Measurements from ENCODE around the gene FUT2.
A peak's percentile ranks its signal among the peaks of the same experiment; 100 is the strongest.
"Not testable (repeated sequence)": the region's sequence is repeated elsewhere in the genome, so short reads cannot be mapped to it uniquely, and the experiment has no call there.

The FUT2 gene

DNA sequence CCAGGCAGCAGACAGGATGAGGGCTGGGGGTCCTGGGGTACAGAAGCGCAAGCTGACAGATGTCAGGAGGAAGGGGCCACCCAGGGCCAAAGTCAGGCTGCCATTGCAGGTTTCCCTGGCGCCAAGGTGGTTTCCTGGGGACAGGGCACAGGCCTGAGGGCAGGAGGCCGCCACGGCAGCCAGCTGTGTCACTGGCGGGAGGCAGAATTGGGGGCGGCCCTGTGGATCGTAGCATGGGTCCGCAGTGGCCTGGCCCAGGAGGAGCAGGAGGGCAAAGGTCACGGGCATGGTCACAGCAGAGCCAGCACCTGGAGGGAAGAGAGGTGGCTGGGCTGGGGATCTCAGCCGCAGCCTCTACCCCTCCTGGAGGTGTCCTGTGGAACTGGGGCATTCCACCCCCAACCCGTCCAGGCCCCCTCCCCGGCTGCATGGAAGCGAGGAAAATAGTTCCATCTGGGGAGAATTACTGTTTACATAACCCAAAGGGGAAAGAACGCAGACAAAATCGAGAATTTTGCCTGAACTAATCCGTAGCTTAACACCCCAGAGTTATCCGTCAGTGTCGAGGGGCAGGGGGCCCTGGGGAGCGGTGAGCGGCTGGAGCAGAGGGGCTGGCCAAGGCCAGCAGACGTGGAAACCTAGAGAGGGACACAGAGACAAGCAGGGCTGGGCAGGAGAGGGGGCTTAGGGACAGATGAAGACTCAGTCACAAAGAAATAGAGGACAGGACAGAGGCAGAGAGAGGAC is 24.9 kb upstream of the FUT2 start:
- no peak for DNase-seq (ENCODE audit: low read depth)

DNA sequence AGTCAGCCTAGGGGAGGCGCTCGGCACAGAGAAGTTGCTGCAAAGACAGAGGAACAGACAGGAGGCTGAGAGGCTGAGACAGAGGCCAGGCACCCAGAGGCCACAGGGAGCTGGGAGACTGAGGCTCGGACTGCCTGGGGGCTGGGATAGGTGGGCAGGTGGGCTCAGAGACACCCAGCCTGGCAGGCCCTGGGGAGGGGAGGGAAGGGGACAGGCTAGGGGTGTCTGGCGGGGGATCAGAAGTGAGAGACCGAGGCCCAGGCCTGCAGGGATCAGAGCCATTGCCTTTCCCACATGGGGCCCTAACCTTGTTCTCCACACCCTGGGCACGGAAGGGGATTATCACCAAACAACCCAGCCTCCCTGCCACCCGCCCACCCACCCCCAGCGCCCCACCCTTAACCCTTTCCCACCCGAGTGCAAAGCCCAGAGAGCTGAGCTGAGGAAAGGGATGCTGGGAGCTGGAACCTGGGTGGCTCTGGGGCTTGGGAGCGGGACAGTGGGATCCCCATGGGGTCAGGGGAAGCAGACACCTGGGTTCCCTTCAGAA is 24.2 kb upstream of the FUT2 start:
- DNase-seq (ENCODE audit: low read depth), result no peak

DNA sequence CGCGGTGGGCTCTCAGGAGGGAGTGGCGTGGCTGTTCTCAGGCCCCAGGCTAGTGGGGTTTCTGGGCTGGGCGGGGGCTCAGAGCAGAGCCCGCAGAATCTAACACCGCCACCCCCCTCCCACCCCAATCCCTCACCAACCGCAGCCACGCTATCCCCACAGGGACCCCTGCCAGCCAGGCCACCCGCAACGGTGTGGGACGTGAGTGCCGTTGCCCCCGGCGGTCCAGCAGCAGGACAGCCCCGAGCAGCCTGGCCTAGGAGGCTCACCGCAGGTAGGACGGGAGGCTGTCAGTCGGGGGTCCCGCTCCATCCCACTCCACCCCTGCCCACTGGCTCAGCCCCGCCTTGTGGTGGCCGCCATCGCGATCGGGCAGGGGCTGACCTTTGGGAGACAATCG is 22.8 kb upstream of the FUT2 start, which contains the start of gene NTN5:
TSS of gene NTN5 (minus strand) at position 24 of the 400 bp plus-strand sequence. CDS start 2,031 bp downstream, outside the sequence.
- no peak for DNase-seq (ENCODE audit: low read depth)

DNA sequence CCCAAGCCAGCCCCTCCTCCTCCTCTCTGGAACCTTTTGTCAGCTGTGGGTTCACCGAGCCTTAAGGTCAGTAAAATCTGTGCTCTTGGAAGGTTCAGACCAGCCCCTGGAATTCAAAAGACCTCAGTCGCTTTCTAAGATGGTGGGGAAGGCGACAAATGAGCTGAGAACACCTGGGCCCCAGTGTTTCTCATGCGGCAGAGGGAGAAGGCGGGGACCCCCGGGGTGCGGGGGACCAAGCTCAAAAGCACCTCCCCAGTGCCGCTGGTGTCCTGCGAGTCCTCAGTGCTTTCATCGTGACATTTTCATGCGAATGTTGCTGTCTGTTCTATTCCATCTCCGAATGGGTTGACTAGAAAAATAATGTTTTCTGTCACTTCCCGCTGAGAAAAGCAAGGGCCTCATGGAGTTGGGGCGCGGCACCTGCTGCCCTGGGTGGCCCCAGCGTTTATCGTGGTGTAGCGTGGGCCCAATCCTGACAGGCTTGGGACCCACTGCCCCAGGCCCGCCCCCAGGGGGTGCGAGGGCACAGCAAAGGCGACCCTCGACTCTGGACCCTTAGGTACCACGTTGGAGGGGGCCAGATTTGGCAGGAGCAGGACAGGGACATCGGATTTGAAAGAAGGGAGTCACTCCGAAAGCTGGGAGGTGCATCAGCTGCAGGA is 22.2 kb upstream of the FUT2 start:
- no peak for DNase-seq (ENCODE audit: low read depth)

DNA sequence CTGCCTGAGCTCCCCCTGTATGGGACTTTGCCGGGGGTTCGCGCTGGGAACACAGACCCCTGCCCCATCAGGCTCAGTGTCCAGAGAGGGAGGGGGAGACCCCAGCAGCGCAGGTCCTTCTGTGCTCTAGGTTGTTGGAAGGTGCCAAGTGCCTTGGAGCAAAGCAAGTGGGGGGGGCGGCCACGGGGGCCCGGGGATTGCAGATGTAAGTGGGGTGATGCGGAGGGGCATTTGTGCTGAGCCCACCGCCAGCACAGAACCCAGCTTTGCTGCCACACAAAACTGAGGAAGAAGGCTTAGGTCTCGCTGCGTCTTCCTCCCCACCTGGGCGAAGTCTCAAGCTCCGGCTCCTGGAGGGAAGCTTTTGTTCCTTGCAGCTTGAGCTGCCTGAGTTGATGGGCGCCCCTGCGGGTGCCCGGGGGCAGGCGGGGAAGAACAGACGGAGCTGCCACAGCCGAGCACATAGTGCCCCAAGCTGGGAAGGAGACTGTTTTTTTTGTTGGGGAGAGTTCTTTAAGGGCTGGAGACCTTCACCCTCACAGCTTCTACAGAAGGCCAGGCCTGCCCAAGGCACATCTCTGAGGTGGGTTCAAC is 21.5 kb upstream of the FUT2 start:
- DNase-seq (ENCODE audit: low read depth), result no peak

DNA sequence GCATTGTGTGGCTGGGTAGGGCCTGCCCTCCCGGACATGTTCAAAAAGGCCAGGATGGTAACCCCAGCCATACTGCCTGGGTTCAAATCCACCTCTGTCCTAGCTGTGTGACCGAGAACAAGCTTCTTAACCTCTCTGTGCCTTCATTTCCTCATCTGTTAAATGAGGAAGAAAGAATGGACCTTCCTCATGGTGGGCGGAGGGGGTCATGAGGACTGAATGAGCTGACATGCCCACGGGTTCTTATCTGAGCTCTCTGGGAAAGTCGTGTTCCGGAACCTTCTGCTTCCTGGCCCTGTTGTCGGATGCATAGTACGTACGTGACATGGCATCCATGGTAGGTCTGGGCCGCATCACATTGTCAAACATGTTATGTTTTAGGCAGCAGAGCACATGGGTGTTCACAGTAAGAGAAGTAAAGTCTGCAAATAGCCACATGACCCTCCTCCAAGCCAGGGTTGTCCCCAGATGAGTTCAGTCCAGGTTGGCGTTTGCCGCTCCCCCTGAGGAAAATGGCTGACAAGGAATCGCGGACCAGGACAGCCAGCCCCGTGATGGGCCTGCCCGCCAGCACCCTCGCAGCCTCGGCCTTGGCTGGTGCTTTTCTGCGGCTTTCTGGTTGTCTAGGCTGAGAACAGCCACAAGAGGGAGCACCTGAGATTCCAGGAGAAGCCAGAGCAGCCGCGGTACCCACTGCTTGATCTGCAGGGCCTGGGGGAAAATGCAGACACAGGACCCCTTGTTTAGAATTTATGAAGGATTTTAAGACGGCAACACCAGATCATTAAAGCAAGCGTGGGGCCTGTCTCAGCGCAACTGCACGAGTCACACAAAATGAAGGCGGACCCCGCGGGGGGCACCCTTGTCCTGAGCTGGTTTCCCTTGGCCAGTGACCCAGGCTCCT is 20.6 kb upstream of the FUT2 start:
- peak; percentile 57 for DNase-seq (ENCODE audit: low read depth)

DNA sequence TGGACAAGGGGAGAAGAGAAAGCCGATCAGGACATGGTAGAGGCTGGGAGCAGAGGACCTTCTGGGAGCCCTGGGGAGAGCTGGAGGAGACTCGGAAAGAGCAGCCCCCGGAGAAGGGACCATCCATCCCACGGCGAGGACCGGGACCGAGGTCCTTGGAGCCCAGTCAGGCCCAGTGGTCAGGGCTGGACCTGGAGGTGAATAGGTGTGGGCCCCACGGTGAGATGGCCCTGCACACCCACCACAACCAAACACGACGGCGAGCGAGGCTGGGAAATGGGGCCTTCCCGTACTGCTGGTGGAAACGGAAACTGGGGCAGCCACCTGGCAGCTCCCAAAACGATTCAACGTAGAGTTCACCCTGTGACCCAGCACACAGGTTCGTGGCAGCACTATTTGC is 19.3 kb upstream of the FUT2 start:
- DNase-seq (ENCODE audit: low read depth), result no peak

DNA sequence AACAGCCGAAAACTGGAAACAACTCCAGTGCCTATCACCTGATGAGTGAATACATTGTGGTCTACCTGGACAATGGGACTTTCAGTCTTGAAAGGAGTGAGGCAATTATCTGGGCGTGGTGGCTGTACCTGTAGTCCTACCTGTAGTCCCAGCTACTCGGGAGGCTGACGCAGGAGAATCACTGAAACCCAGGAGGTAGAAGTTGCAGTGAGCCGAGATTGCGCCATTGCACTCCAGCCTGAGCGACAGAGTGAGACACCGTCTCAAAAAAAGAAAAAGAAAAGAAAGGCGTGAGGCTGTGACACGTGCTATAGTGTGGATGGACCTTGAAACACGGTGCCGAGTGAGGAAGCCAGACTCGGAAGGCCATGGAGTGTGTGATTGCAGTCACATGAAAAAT is 18.9 kb upstream of the FUT2 start:
- no peak for DNase-seq (ENCODE audit: low read depth)

DNA sequence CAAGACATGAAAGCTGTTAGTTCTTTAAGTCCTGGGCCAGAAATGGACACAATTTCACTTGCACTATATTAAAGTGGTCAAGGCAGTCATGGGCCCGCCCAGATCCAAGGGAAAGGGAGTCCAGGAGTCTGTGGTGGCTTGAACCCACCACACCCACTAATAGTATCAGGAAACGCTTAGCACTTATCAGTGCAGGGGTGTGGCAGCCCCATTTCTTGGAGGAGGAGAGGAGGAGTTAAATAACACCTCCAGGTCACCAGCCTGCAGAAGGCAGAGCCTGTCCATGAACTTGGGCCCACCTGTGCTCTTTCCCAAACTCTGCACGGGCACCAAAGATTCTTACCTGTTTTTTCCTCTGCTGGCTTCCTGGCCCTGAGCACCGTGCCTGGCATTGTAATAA is 17.6 kb upstream of the FUT2 start:
- no peak for DNase-seq (ENCODE audit: low read depth)

DNA sequence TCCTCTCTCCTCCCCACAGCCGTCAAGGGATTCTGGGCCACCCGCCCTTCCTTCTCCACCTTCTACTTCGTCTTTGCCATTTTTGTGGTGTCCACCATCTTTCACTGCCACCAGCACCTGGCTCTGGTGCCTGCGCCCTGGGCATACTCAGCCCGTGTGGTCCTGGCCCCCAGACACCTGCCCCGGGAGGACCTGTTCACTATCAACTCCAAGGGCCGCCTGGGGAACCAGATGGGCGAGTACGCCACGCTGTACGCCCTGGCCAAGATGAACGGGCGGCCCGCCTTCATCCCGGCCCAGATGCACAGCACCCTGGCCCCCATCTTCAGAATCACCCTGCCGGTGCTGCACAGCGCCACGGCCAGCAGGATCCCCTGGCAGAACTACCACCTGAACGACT is 15.8 kb upstream of the FUT2 start:
- not testable (repeated sequence) for DNase-seq (ENCODE audit: low read depth)

DNA sequence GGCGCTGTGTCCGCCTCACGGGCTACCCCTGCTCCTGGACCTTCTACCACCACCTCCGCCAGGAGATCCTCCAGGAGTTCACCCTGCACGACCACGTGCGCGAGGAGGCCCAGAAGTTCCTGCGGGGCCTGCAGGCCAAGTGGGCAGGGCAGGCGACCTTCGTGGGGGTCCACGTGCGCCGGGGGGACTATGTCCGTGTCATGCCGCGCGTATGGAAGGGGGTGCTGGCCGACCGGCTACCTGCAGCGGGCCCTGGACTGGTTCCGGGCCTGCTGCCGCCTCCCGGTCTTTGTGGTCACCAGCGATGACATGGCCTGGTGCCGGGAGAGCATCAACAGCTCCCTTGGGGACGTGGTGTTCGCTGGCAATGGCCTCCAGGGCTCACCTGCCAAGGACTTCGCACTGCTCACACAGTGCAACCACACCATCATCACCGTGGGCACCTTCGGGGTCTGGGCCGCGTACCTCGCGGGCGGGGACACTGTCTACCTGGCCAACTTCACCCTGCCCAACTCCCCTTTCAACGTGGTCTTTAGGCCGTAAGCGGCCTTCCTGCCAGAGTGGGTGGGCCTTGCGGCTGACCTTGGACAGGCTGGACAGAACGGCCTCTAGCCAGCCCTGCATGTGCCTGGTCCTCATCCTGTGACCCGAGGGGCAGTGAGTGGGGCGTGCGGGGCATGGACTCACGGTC is 15.2 kb upstream of the FUT2 start:
- no peak for DNase-seq (ENCODE audit: low read depth)

DNA sequence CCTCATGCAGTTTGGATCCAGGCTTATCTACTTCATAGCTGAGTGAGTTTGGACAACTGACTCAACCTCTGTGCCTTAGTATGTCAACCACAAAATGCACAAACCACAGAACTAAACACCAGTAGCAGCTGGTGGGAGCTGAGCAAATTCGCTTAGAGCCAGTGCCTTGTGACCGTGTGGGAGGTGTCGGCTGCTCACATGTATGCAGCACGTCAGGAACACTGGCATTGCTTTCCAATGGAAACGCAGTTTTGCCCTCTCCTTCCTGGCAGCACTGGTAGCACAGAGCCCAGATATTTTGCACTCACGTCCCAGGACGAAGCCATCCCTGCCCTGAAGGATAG is 14.7 kb upstream of the FUT2 start:
- DNase-seq (ENCODE audit: low read depth), result no peak

DNA sequence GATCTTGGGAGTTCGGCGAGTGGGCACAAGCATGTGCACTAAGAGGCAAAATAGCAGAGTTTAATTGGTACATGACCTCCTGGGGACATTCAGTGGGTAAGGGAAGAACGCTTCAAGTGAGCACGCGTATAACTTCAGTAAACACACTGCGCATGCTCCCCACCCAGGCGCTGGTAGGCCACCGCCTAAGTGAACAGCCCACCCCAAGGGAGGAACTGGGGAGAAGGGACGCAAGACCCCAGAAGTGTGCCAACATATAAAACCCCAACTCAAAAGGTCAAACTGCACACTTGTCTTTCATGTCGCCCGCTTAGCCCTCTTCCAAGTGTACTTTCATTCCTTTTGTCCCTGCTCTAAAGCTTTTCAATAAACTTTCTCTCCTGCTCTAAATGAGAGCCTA is 12.4 kb upstream of the FUT2 start:
- no peak for DNase-seq (ENCODE audit: low read depth)

DNA sequence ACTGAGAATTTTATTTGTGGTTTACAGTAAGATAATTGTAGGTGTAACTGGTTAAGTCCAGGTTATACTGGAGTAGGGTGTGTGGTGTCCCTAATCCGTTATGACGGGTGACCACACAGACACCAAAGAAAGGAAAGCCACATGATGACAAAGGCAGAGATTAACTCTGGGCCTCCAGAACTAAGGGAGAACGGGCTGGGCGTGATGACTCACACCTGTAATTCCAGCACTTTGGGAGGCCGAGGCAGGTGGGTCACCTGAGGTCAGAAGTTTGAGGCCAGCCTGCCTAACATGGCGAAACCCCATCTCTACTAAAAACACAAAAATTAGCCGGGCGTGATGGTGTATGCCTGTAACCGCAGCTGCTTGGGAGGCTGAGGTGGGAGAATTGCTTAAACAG is 10.2 kb upstream of the FUT2 start:
- no peak for DNase-seq (ENCODE audit: low read depth)

DNA sequence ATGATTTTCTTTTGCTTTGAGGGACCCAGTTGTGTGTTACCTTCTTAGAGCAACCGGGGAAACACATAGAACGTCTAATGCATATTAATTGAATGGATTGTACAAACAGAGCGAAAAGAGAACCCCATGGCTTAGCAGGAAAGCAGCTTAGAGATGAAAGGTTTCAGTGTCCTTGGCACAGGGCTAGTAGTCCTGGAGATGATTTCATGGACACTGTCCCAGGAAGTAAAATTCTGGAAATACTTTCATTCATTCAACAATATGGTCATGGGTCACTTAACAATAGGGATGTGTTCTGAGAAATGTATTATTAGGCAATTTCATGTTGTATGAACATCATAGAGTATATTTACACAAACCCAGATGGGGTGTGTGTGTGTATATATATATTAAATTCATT is 9.7 kb upstream of the FUT2 start:
- DNase-seq (ENCODE audit: low read depth), result no peak

DNA sequence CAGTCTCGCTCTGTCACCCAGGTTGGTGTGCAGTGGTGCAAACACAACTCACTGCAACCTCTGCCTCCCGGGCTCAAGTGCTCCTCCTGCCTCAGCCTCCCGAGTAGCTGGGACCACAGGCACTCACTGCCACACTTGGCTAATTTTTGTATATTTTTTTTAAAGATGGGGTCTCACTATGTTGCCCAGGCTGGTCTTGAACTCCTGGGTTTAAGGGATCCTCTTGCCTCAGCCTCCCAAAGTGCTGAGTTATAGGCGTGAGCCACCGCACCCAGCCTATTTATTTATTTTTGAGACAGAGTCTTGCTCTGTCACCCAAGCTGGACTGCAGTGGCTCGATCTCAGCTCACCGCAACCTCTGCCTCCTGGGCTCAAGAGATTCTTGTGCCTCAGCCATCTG is 9.1 kb upstream of the FUT2 start:
- not testable (repeated sequence) for DNase-seq (ENCODE audit: low read depth)

DNA sequence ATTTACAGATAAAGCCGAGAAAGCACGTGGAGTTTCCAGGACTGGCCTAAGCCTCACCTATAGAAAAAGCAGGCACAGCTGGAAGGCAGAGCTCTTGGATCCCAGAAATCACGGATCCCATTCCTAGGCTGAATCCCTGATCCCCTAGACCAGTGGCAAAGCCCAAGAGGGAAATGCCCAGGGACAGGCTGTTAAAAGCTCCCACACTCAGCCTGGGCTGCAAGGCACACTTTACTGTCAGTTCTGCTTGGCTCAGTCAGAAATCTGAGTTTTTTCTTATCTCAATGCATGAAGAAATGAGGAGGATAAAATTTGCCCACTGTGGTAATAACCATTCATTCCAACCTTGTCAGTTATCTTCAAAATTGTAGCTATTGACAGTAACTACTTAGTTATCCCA is 8.0 kb upstream of the FUT2 start:
- DNase-seq (ENCODE audit: low read depth), result no peak

DNA sequence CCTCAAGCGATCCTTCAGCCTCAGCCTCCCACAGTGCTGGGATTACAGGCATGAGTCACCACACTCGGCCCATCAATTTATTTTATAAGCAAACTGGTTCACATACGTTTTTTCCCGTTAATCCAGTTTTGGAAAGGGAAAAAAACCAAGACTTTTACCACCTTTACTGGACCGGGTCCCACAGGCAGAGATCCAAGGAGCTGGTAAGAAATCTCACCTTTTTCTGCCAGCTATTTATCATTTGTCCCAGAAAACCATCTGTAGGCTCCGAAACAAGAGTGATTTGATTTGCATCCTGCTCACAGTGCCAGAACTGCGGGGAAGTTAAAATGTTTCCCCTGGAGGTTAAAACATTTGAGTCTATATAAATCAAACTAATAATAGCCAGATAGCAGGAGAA is 6.3 kb upstream of the FUT2 start:
- DNase-seq (ENCODE audit: low read depth), result no peak

DNA sequence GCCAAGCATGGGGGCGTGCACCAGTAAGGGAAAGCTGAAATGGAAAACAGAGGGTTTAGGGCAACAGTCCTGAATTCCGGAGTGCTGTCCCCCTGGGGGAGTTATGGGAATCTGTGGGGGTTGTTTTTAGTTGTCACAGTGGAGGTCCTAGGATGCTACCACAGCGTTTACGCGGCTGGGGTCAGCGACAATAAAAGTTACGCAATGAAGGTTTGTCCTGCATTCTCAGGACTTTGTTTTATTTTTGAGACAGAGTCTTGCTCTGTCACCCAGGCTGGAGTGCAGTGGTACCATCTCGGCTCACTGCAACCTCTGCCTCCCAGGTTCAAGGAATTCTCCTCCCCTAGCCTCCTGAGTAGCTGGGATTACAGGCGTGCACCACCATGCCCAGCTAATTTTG is 2.1 kb upstream of the FUT2 start:
- not testable (repeated sequence) for DNase-seq (ENCODE audit: low read depth)

DNA sequence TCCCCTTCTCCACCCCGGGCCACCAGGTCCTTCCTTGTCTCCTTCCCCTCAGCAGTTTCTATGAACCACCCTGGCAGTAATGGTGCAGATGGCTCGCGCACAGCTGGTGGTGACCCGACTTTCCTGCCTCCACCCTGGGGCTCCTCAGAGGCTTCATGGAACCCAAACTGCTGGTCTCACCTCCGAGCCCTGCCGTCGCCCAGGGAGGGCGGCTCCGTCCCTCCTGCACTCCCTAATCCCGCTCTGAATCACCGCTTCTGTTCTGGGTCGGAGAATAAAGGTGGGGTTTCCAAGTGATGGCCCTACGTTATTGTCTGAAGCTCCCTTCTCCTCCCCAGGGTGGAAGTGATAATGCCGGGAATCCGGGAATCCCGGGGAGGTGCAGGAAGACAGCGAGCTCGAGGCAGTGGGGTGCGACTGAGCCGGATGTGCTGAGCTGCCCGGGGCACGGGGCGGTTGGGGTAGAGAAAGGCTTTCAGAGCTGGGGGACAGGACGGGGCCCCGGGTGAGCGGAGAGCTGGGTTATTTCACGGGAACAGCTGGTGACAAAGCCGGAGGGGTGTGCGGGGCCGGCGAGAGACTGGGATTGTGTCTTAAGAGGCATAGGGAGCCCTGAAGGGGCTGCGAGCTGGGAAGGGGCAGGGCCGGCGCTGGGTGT is 711 bp downstream of the FUT2 start:
- DNase-seq (ENCODE audit: low read depth), result no peak

DNA sequence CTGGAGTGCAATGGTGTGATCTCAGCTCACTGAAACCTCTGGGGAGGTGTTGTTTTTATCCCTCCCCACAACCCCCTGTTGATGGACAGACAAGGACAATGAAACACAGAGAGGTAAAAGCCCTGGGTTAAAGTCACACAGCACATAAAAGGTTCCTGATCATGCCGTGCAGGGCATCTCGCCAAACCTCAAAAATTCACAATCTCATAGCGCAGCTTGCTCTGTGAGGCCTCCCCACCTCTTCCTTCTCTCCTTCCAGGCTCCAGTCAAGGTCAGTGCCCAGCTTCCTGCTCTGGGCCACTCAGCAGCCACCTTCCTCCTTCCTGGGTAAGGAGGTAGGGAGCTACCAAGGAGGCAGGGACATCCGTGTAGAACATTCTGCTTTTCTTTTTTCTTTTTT is 2.3 kb downstream of the FUT2 start:
- DNase-seq (ENCODE audit: low read depth), result no peak

Measured in activated T-helper 1 cell treated with Interleukin-2 at 50 U/mL for 16 hours (primary cell).